Astrocyte of the spinal cord (primary cell): ENCODE measurements around the gene SLMAP.

ENCODE experiments used
- DNase-seq: peaks from one replicate; pipeline ENCODE4 v3.0.0; 2011; ENCODE audit warnings: low read depth, low spot score
- H3K4me3 ChIP-seq: 2 replicates; pipeline ENCODE4 v1.5.1; 2011; ENCODE audit warnings: low read depth, mild to moderate bottlenecking, low read length, moderate library complexity
- CTCF ChIP-seq: IDR thresholded peaks from 2 replicates; pipeline ENCODE4 v1.5.1; 2012; ENCODE audit warnings: low read depth, mild to moderate bottlenecking, low read length, inconsistent platforms
- in situ Hi-C: cut with HindIII; loops from 2 replicates; pipeline ENCODE4 v1.10.0; 2017; ENCODE audit warnings: low sequenced_read_pairs

SLMAP gene

GRCh38 chr3:57745101-57745500, 11.0 kb upstream of the SLMAP start:
- no peak for DNase-seq
- no peak overlapping the region for H3K4me3 ChIP-seq
- in situ Hi-C loops, result no loop called here
- TF ChIP-seq CTCF, result no peak

- DNase-seq, result no peak
- H3K4me3 ChIP-seq, result no peak overlapping the region
- in situ Hi-C loops, result no loop called here
- no peak for TF ChIP-seq CTCF
Measured at GRCh38 chr3:57746156-57747010, 9.7 kb upstream of the SLMAP start.

- H3K4me3 ChIP-seq, result no peak overlapping the region
- DNase-seq, result no peak
- in situ Hi-C loops, result no loop called here
- no peak for TF ChIP-seq CTCF
Measured at GRCh38 chr3:57749542-57749941, 6.6 kb upstream of the SLMAP start.

- peak; percentile 50 for DNase-seq
- no peak for TF ChIP-seq CTCF
- H3K4me3 ChIP-seq, result no peak overlapping the region
- in situ Hi-C loops, result no loop called here
Measured at GRCh38 chr3:57752307-57752706, 3.8 kb upstream of the SLMAP start.

- no peak for DNase-seq
- H3K4me3 ChIP-seq, result no peak overlapping the region
- in situ Hi-C loops, result no loop called here
- TF ChIP-seq CTCF, result no peak
Measured at GRCh38 chr3:57753016-57753415, 3.1 kb upstream of the SLMAP start.

GRCh38 chr3:57755368-57755675, 787 bp upstream of the SLMAP start:
- in situ Hi-C loops, result no loop called here
- H3K4me3 ChIP-seq, result peak overlapping the region; percentile 84
- no peak for TF ChIP-seq CTCF
- peak; percentile 56 for DNase-seq
